Left colon (tissue), 2 donors: ENCODE results near the gene BLOC1S6. TPM values are rescaled to one million over a fixed set of nuclear protein-coding genes. Genes with fewer than 3 reads are reported as not detected.
A peak's percentile ranks its signal among the peaks of the same experiment; 100 is the strongest.

ENCODE experiments used
- ATAC-seq: fragments of 200-7000 bp; cut with Tn5 transposase; one replicate; pipeline ENCODE4 v1.9.1; 2020; ENCODE audit warnings: mild to moderate bottlenecking, moderate library complexity
- DNase-seq, 2 donors: peaks; one replicate each; pipeline ENCODE4 v3.0.0-alpha.2; 2020
- intact Hi-C, 2 donors: fragments of 100-400 bp; cut with DNase I in 1 of 2; cut with micrococcal nuclease in 1 of 2; formaldehyde crosslinking; loops; one replicate each; pipeline versions ENCODE4 v1.11.2 to v1.14.0; 2022; cut with DNase I, micrococcal nuclease
- total RNA-seq, 2 donors: library from RNA; stranded (reverse); fragmentation: NEBNext Ultra II Directional; extraction: Animal tissue kit (Norgen Biotek cat#: 25700); gene quantifications; one replicate each; pipeline ENCODE4 v1.2.1, GENCODE V29; 2021
- donor health status: DM: no; HTN: no; CAD: no.
- donor health status: DM: yes; HTN: yes; CAD: no.

The BLOC1S6 gene
- total RNA-seq, 2 donors from 2014 or later, result 24.0 to 25.9 TPM

- no peak for DNase-seq
- intact Hi-C loops, result no loop called here
Observed at GRCh38 chr15:45657254-45657653, 70.1 kb downstream of the BLOC1S6 start.

GRCh38 chr15:45657764-45658545 is 70.8 kb downstream of the BLOC1S6 start:
- no peak for DNase-seq
- intact Hi-C loops, result no loop called here
- peak; percentile 74 for ATAC-seq

More at GRCh38 chr15:45657254-45657653, 70.1 kb downstream of the BLOC1S6 start:
- ATAC-seq, result peak; percentile 26

Other genes with a start within 250 kb of the BLOC1S6 start
- 10 to 100 TPM in 1 of 2 donors, 1 to 10 TPM in 1; 3.5 to 12.0 TPM for gene GATM, start 208.8 kb upstream of the BLOC1S6 start, total RNA-seq
- gene SLC30A4, start 64.6 kb upstream of the BLOC1S6 start, total RNA-seq, result 10 to 100 TPM; 14.5 to 18.3 TPM
- 100 to 1,000 TPM; 303 to 408 TPM for gene SQOR, start 47.6 kb downstream of the BLOC1S6 start, total RNA-seq